Midbrain (tissue), 1 donor: ENCODE data around the gene RBM4.

ENCODE experiments used
- DNase-seq: peaks from one replicate; lab custom pipeline; 2025; lab: John Stamatoyannopoulos, UW

Gene RBM4

DNA sequence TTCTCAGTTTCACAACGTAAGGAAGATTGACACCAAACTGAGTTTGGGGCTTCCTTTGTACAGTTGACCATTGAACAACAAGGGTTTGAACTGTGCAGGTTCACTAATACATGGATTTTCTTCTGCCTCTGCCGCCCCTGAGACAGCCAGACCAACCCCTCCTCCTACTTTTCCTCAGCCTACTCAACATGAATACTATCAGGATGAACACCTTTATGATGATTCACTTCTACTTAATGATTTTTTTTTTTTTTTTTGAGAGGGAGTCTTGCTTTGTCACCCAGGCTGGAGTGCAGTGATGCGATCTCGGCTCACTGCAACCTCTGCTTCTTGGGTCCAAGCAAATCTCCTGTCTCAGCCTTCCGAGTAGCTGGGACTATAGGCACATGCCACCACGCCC lies 14.6 kb downstream of the RBM4 start:
- no peak for DNase-seq

GRCh38 chr11:66659763-66660162 lies 21.3 kb downstream of the RBM4 start:
- DNase-seq, result no peak

DNA sequence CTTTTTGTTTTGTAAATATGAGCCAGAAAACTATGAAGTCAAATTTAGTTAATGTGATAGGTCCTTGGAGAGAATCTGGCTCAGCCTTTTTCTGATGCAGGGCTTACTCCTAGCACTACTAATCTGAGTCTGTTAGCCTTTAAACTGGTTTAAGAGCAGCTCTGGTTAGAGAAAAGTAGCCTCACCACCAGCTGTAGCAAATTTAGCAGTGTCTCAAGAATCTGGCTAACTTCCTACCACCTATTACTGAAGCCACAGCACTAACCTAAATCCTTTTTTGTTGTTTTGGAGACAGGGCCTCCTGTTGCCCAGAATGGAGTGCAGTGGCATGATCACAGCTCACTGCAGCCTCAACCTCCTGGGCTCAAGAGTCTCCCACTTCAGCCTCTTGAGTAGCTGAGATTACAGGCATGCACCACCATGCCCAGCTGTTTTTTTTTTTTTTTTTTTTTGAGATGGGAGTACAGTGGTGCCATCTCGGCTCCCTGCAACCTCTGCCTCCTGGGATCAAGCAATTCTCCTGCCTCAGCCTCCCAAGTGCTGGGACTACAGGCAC lies 25.3 kb downstream of the RBM4 start:
- no peak for DNase-seq

DNA sequence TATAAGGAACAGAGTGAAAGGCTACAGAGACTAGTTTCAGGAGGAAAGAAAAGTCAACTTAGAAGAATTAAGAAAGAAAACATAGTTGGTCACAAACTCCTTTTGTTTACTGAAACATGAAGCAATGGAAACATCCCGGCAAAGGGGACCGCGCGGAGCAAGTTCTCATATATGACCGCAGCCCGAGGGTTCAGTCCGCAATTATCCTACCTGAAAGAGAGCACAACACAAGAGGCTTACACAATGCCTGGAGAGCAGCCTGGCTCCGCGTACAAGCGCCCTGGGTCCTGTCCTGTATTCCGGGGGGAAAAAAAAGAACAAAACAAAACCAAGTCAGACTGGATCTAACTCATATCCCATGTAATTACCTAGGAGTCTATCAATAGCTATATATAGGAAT lies 26.9 kb downstream of the RBM4 start:
- DNase-seq, result no peak

DNA sequence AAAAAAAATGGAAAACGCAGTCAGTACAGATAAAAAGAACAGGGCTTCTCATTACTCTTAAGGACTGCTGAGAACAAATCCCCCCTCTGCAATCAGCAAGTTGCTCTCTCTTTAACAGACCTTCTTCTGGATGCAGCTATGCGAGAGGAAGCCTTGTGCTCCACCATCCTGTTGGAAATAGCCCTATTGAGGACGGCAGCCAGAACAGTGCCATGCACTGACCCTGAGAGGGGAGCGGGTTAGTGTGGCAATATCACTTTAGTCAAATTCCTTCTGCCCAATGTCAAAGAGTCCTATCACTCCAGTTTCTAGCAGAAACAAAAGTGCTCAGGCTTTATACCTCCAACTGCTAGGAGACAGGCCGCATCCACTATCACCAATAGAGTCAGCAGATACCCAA lies 32.3 kb downstream of the RBM4 start:
- no peak for DNase-seq

- no peak for DNase-seq
Measured at GRCh38 chr11:66674964-66675602, 36.6 kb downstream of the RBM4 start.

GRCh38 chr11:66676282-66676919 lies 37.9 kb downstream of the RBM4 start:
- no peak for DNase-seq

DNA sequence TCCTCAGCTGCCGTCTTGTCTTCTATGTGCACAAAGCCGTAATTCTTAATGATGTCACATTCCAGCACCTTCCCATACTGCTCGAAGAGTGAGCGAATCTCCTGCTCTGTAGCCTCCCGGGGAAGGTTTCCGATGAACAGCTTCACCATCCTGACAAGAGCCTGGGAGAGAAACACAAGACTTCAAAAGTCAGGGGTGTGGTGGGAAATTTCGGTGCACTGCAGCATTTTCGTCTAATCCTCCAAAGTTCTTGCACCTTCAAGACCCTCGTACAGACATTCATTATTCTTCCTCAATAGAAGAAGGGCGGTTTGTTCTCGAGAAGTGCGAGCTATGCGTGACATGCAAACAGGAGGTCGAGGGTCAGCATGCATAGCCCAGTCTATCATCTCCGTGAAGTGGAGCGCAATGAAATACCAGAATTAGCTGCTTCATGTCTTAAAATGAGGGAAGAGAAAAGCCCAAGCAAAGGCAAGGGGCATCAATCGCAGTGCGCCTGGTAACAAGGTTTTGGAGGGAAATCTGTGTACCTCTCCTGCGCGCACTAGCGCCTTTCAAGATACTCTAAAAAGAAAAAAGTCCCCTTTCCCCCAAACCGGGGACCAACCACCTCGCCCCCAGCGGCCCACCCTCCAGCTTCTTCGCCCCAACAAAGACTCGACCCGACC lies 38.6 kb downstream of the RBM4 start:
- no peak for DNase-seq

GRCh38 chr11:66677599-66678375 lies 39.3 kb downstream of the RBM4 start, which contains the start of gene RBM4B:
Gene RBM4B, minus strand, starts transcription at chr11:66677887. Its CDS starts 808 bp downstream, at chr11:66677079.
- DNase-seq, result peak; percentile 95

DNA sequence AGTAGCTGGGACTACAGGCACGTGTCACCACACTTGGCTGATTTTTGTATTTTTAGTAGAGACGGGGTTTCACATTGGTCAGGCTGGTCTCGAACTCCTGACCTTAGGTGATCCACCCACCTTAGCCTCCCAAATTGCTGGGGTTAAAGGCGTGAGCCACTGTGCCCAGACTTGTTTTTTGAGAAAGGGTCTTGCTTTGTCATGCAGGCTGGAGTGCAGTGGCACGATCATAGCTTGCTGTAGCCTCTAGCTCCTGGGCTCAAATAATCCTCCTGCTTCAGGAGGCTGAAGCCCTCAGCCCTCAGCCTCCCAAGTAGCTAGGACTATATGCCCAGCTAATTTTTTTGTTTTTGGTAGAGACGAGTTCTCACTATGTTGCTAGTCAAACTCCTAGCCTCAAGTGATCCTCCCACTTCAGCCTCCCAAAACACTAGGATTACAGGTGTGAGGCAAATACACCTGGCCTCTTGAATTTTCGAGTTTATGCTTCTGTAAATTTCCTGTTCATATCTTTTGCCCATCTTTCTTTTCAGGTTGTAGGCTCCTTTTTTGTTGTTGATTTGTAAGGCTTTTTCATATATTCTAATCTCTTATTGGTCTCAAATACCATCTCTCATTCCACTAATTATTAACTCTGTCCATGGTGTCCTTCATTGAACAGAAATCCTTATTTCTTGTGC lies 42.6 kb downstream of the RBM4 start:
- no peak for DNase-seq

GRCh38 chr11:66683877-66684276 lies 45.4 kb downstream of the RBM4 start:
- no peak for DNase-seq

GRCh38 chr11:66684635-66685034 lies 46.1 kb downstream of the RBM4 start:
- DNase-seq, result no peak

- no peak for DNase-seq
Measured at GRCh38 chr11:66685276-66686099, 47.0 kb downstream of the RBM4 start.

DNA sequence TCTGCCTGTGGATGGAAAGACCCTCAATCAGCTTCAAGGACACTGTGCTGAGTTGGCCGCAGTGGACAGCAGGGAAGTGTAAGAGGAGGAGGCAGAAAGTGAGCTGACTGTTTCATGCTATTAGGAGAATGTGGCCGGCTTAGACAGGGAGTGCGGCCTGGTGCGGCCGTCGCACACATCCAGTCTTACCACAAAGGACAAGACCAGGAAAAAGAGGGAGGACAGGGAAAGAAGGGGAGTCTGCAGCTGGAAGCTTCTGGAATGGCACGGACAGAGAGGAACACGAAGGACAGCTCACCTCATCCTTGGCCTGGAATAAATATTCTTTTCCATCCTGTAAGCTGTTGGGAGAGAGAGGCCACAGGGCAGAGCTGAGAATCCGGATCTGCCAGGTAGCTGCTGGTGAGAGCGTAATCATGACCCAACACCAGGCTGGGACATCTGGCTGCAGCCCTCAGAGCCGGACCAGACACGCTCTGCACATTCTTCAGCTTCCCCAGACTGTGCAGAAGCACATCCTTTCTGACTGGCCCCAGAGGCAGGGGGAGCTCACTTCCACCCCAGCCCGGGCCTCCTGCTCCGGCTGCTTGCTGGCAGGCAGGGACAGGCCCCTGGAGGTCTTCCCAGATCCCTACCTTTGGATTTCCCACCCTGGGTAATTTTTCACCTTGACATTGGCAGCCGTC lies 47.7 kb downstream of the RBM4 start:
- no peak for DNase-seq

GRCh38 chr11:66686801-66687750 lies 48.6 kb downstream of the RBM4 start:
- DNase-seq, result no peak

GRCh38 chr11:66687831-66688281 lies 49.4 kb downstream of the RBM4 start:
- DNase-seq, result no peak

DNA sequence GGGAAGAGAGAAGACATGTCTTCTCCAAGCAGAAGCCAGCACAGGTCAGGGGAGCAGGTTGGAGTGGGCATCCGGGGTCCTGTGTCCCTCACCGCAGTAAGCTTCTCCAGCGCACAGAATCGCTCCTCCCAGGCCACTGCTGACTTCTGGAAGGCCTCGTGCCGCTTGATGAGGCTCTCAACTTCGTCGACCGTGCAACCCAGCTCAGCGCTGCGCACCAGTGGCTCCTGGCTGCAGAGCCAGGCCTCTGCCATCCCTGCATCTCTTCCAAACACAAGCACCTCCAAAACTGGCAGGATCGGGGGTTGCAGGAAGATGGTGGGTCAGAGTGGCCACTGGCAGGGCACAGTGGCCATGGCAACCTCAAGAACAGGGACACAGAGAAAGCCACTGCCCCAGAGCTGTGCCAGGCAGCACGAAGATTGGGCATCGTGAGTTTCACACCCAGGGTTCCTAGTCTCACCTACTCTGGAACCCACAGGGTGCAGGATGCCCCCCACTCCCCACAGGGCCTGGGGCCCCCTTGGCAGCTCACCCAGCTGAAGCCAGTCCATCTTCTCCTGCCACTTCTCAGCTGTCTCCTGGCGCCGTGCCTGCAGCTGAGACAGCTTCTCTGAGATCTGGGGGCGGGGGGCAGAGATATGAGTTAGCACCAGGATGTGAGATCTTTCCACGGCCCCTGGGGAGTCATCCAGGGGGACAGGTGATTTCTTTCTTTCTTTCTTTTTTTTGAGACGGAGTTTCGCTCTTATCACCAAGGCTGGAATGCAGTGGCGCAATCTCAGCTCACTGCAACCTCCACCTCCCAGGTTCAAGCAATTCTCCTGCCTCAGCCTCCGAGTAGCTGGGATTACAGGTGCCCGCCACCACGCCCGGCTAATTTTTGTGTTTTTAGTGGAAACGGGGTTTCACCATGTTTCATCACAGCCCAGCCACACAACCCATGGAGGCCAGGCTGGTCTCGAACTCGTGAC lies 50.3 kb downstream of the RBM4 start:
- no peak for DNase-seq
